Measurements from ENCODE around the gene LDLRAD4.

Gene LDLRAD4

DNA sequence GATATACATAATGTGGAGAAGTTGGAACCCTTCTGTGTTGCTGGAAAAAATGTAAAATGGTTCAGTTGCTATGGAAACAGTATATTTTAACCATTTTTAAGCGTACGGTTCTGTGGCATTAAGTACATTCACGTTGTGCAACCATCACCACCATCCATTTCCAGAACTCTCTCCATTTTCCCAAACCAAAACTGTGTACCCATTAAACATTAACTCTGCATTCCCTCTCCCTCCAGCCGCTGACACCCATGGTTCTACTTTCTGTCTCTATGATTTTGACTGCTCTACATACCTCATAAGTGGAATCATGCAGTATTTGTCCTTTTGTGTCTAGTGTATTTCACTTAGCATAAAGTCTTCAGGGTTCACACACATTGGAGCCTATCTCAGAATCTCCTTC lies 67.3 kb downstream of the LDLRAD4 start:
- Histone ChIP-seq H3K9ac (ENCODE audit: low read depth, low read length) (no peak overlapping the region), H3K36me3 (ENCODE audit: insufficient read depth, low read depth, low read length) (no peaks in the 10 kb centered on the region), H3K27me3 (ENCODE audit: insufficient read depth, low read length) (no peaks in the 10 kb centered on the region), H3K4me3 (ENCODE audit: low read length) (no peak overlapping the region), H3K9me3 (ENCODE audit: insufficient read depth, low read depth, low read length) (no peaks in the 10 kb centered on the region), H3K4me1 (ENCODE audit: insufficient read depth, low read length) (no peaks in the 10 kb centered on the region; the same call in 1 of the 2 replicates), H3K27ac (ENCODE audit: low read length) (no peak overlapping the region)

DNA sequence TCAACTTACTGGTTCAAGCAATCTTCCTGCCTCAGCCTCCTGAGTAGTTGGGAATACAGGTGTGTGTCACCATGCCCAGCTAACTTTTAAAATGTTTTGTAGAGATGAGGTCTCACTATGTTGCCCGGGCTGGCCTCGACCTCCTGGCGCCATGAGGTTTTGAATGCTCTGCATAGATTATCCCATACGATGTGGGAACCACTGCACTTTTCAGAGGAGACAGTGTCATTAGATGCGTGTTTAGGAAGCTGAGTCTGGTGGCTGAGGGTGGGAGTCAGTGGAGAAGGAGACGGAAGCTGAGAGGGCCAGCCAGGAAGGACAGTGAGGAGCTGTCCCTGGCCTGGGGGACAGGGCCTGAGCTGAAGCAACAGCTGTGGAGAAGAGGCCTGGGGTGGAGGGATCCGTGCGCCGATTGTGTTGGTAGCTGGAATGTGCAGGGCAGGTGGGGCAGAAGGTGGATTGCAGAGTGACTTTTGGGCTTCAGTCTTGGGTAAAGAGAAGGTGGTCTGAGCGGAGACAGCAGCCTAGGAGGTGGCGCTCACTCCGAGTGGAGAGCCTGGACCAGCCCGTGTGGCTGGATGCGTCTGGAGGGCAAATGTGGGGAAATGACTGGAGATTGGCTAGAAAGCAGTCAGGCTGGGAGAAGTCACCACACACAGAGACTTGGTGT lies 68.0 kb downstream of the LDLRAD4 start:
- Histone ChIP-seq H3K9ac (ENCODE audit: low read depth, low read length) (no peak overlapping the region), H3K27me3 (ENCODE audit: insufficient read depth, low read length) (no peaks in the 10 kb centered on the region), H3K9me3 (ENCODE audit: insufficient read depth, low read depth, low read length) (no peaks in the 10 kb centered on the region), H3K4me3 (ENCODE audit: low read length) (no peak overlapping the region), H3K4me1 (ENCODE audit: insufficient read depth, low read length) (no peaks in the 10 kb centered on the region), H3K27ac (ENCODE audit: low read length) (no peak overlapping the region), H3K36me3 (ENCODE audit: insufficient read depth, low read depth, low read length) (no peaks in the 10 kb centered on the region)

DNA sequence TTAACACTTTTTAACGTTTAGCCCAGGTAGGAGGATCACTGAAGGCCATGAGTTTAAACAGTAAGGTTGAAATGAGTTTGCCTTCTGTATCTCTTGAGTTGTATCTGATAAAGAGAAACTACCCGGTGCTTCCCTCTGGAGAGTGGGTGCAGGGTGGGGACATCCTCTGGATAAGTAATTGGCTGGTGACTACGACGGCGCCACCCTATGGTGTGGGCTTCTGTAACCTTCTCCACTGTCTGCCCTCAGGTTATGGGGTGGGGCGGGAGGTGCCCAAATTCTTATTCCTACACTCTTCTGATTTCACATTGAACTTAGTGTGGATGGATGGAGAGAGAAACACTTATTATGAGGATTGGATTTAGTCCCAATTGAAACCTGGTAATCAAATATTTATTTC lies 68.8 kb downstream of the LDLRAD4 start:
- Histone ChIP-seq H3K9me3 (ENCODE audit: insufficient read depth, low read depth, low read length) (no peaks in the 10 kb centered on the region), H3K27ac (ENCODE audit: low read length) (no peak overlapping the region), H3K4me3 (ENCODE audit: low read length) (no peak overlapping the region), H3K9ac (ENCODE audit: low read depth, low read length) (no peak overlapping the region), H3K4me1 (ENCODE audit: insufficient read depth, low read length) (no peaks in the 10 kb centered on the region), H3K27me3 (ENCODE audit: insufficient read depth, low read length) (no peaks in the 10 kb centered on the region), H3K36me3 (ENCODE audit: insufficient read depth, low read depth, low read length) (no peaks in the 10 kb centered on the region)

DNA sequence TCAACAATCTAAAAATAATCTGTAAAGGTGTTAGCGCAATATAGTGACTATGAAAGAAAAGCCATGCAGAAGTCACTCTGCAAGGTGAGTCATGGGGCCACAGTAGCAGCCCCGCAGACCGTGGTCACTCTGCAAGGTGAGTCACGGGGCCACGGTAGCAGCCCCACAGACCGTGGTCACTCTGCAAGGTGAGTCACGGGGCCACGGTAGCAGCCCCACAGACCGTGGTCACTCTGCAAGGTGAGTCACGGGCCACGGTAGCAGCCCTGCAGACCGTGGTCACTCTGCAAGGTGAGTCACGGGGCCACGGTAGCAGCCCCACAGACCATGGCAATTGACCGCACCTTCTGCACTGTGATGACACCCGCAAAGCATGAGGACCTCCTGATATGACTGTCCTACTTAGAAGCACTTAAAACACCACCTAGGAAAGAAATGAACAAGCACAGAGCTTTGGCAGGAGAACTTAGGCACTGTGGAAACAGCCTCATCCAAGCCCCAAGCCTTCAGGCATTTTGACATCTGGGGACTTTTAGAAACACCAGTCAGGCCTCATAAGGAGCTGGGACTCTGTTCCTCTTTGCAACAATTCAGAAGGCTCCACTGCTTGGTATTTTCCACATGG lies 70.1 kb downstream of the LDLRAD4 start:
- no peaks in the 10 kb centered on the region for H3K4me1 ChIP-seq (ENCODE audit: insufficient read depth, low read length)

GRCh38 chr18:13289481-13290205 lies 71.1 kb downstream of the LDLRAD4 start:
- H3K4me3 ChIP-seq (ENCODE audit: low read length), result no peak overlapping the region
- H3K9ac ChIP-seq (ENCODE audit: low read depth, low read length), result no peak overlapping the region
- no peaks in the 10 kb centered on the region for H3K4me1 ChIP-seq (ENCODE audit: insufficient read depth, low read length)
- no peaks in the 10 kb centered on the region for H3K27me3 ChIP-seq (ENCODE audit: insufficient read depth, low read length)
- no peak overlapping the region for H3K27ac ChIP-seq (ENCODE audit: low read length)
- no peaks in the 10 kb centered on the region for H3K9me3 ChIP-seq (ENCODE audit: insufficient read depth, low read depth, low read length)
- no peaks in the 10 kb centered on the region for H3K36me3 ChIP-seq (ENCODE audit: insufficient read depth, low read depth, low read length)

More for the DNA sequence above, 70.1 kb downstream of the LDLRAD4 start:
- Histone ChIP-seq H3K9me3 (ENCODE audit: insufficient read depth, low read depth, low read length) (no peaks in the 10 kb centered on the region), H3K27me3 (ENCODE audit: insufficient read depth, low read length) (no peaks in the 10 kb centered on the region), H3K27ac (ENCODE audit: low read length) (no peak overlapping the region), H3K4me3 (ENCODE audit: low read length) (no peak overlapping the region), H3K36me3 (ENCODE audit: insufficient read depth, low read depth, low read length) (no peaks in the 10 kb centered on the region), H3K9ac (ENCODE audit: low read depth, low read length) (no peak overlapping the region)

DNA sequence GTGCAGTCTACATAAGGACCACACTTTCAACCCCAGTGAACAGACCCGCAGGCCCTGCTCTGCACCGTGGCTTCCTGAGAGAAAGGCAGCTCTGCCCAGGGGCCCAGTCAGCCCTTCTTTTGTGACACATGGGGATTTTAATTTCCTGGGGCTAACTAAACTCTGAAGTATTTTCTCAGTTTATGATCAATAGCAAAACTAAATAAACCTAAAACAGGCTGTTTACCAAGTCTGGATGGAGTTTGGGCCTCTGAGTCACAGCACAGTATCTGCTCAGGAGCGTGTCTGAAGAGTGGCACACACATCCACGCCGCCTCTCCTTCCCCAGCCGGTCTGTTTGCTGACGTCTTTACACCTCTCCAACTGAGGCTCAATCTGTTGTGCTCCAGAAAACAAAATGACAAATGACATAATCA lies 72.3 kb downstream of the LDLRAD4 start:
- H3K4me1 ChIP-seq (ENCODE audit: insufficient read depth, low read length), result no peaks in the 10 kb centered on the region
- H3K9ac ChIP-seq (ENCODE audit: low read depth, low read length), result no peak overlapping the region
- no peak overlapping the region for H3K27ac ChIP-seq (ENCODE audit: low read length)
- H3K9me3 ChIP-seq (ENCODE audit: insufficient read depth, low read depth, low read length), result no peaks in the 10 kb centered on the region
- H3K27me3 ChIP-seq (ENCODE audit: insufficient read depth, low read length), result no peaks in the 10 kb centered on the region
- no peaks in the 10 kb centered on the region for H3K36me3 ChIP-seq (ENCODE audit: insufficient read depth, low read depth, low read length)
- H3K4me3 ChIP-seq (ENCODE audit: low read length), result no peak overlapping the region

DNA sequence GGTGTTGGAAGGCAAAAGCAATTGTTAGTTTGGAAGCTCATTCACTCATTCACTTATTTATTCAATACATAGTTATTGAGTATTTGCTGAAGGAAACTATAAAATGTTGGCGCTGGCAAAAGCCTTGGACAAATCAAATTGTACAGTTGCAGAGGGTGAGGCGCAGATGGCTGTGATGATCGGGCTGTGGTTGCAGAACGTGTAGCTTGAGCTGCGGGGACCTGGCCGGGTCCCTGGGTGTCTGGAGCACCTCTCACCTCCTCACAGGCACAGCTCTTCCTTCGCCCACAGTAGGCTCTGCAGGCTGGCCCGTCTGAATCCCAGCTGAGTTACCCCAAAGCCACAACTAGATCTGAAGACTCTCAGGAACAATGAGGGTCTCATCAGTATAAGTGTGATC lies 72.7 kb downstream of the LDLRAD4 start:
- Histone ChIP-seq H3K27ac (ENCODE audit: low read length) (no peak overlapping the region), H3K36me3 (ENCODE audit: insufficient read depth, low read depth, low read length) (no peaks in the 10 kb centered on the region), H3K27me3 (ENCODE audit: insufficient read depth, low read length) (no peaks in the 10 kb centered on the region), H3K4me3 (ENCODE audit: low read length) (no peak overlapping the region), H3K4me1 (ENCODE audit: insufficient read depth, low read length) (no peaks in the 10 kb centered on the region), H3K9me3 (ENCODE audit: insufficient read depth, low read depth, low read length) (no peaks in the 10 kb centered on the region), H3K9ac (ENCODE audit: low read depth, low read length) (no peak overlapping the region)

DNA sequence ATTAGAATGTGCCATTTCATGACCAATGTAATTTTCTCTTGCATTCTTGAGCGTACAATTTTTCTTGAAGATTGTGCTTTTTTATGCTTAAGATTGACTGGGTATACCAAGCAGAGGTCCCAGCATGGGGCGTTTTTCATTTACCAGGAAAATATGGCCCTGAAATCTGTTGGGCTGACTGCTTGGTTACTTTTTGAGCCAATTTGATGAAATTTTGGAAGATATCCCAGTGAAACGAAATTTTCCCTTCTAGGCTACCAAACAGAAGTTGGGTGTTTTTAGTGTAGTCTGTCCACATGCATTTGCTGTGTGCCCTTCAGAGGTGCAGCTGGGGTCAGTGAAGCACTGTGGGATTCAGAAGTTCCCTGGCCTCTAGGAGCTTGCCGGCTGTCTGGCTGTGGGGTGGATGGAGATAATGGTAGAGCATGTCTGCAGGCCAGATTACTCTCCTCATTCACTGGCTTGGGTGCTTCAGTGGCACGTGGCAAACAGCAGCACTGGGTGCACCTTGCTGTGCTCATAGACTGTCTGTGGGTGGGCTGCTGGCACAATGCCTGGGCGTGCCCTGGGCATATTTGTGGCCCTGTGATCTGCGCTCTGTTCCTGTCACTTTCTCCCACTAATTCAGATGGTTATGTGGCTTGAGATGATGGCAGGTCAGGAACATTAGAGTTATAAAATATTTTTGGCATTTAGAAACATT lies 73.3 kb downstream of the LDLRAD4 start:
- Histone ChIP-seq H3K36me3 (ENCODE audit: insufficient read depth, low read depth, low read length) (no peaks in the 10 kb centered on the region), H3K4me3 (ENCODE audit: low read length) (no peak overlapping the region), H3K9ac (ENCODE audit: low read depth, low read length) (no peak overlapping the region), H3K9me3 (ENCODE audit: insufficient read depth, low read depth, low read length) (no peaks in the 10 kb centered on the region), H3K27me3 (ENCODE audit: insufficient read depth, low read length) (no peaks in the 10 kb centered on the region), H3K27ac (ENCODE audit: low read length) (no peak overlapping the region), H3K4me1 (ENCODE audit: insufficient read depth, low read length) (no peaks in the 10 kb centered on the region)

- Histone ChIP-seq H3K36me3 (ENCODE audit: insufficient read depth, low read depth, low read length) (no peaks in the 10 kb centered on the region), H3K27ac (ENCODE audit: low read length) (no peak overlapping the region), H3K9ac (ENCODE audit: low read depth, low read length) (no peak overlapping the region), H3K27me3 (ENCODE audit: insufficient read depth, low read length) (no peaks in the 10 kb centered on the region), H3K4me3 (ENCODE audit: low read length) (no peak overlapping the region), H3K4me1 (ENCODE audit: insufficient read depth, low read length) (no peaks in the 10 kb centered on the region), H3K9me3 (ENCODE audit: insufficient read depth, low read depth, low read length) (no peaks in the 10 kb centered on the region)
Observed at GRCh38 chr18:13292736-13293135, 74.2 kb downstream of the LDLRAD4 start.

- H3K27ac ChIP-seq (ENCODE audit: low read length), result no peak overlapping the region
- no peaks in the 10 kb centered on the region for H3K9me3 ChIP-seq (ENCODE audit: insufficient read depth, low read depth, low read length)
Observed at GRCh38 chr18:13294309-13294708, 75.7 kb downstream of the LDLRAD4 start.

GRCh38 chr18:13295894-13296293 lies 77.3 kb downstream of the LDLRAD4 start:
- H3K9me3 ChIP-seq (ENCODE audit: insufficient read depth, low read depth, low read length), result no peaks in the 10 kb centered on the region
- H3K36me3 ChIP-seq (ENCODE audit: insufficient read depth, low read depth, low read length), result no peaks in the 10 kb centered on the region
- no peaks in the 10 kb centered on the region for H3K4me1 ChIP-seq (ENCODE audit: insufficient read depth, low read length)
- no peak overlapping the region for H3K27ac ChIP-seq (ENCODE audit: low read length)
- no peak overlapping the region for H3K9ac ChIP-seq (ENCODE audit: low read depth, low read length)
- H3K4me3 ChIP-seq (ENCODE audit: low read length), result no peak overlapping the region
- no peaks in the 10 kb centered on the region for H3K27me3 ChIP-seq (ENCODE audit: insufficient read depth, low read length)

More at GRCh38 chr18:13294309-13294708, 75.7 kb downstream of the LDLRAD4 start:
- H3K4me3 ChIP-seq (ENCODE audit: low read length), result no peak overlapping the region
- no peaks in the 10 kb centered on the region for H3K4me1 ChIP-seq (ENCODE audit: insufficient read depth, low read length)
- H3K27me3 ChIP-seq (ENCODE audit: insufficient read depth, low read length), result no peaks in the 10 kb centered on the region
- no peaks in the 10 kb centered on the region for H3K36me3 ChIP-seq (ENCODE audit: insufficient read depth, low read depth, low read length)
- no peak overlapping the region for H3K9ac ChIP-seq (ENCODE audit: low read depth, low read length)

Data from iPS-20b (cell line).